H1 (cell line): ENCODE data around the gene NMNAT3. TPM values are rescaled to one million over a fixed set of nuclear protein-coding genes. Genes with fewer than 3 reads are reported as not detected.

Source experiments
- CTCF ChIA-PET: fragments of 300-600 bp; sonication (Branson Sonifier 250); formaldehyde crosslinking; loops from one replicate; lab custom pipeline; 2021; ENCODE audit not compliant: partially characterized antibody; lab: Charles Lee
- POLR2A ChIA-PET: fragments of 300-600 bp; sonication (Branson Sonifier 250); formaldehyde crosslinking; loops from one replicate; lab custom pipeline; 2021; ENCODE audit warnings: inconsistent platforms; ENCODE audit not compliant: partially characterized antibody; lab: Charles Lee
- DNase-seq, 2 experiments: peaks; one replicate each; pipeline versions ENCODE4 v3.0.0 to v3.0.0-alpha.2; 2010 to 2022; ENCODE audit warnings: low spot score in 2 of 2, low read depth in 1 of 2, mixed read lengths in 1 of 2
- FAIRE-seq: peaks from 2 replicates; lab custom pipeline; 2011; peaks lifted over from hg19 to GRCh38; lab: Jason Lieb, UNC
- H2AFZ ChIP-seq: 2 replicates; pipeline ENCODE4 v1.8.1; 2012; ENCODE audit warnings: low read length, inconsistent platforms
- H2AK5ac ChIP-seq: 2 replicates; pipeline ENCODE4 v1.6.1; 2013; ENCODE audit warnings: low read depth, low read length
- H2BK120ac ChIP-seq: replicated peaks from 2 replicates; pipeline ENCODE3; 2013; ENCODE audit warnings: low read depth, low read length, inconsistent platforms
- H2BK12ac ChIP-seq: 2 replicates; pipeline ENCODE4 v1.6.1; 2013; ENCODE audit warnings: low read depth, low read length
- H2BK15ac ChIP-seq: 2 replicates; pipeline ENCODE4 v1.6.1; 2013; ENCODE audit warnings: low read length
- H2BK20ac ChIP-seq: 2 replicates; pipeline ENCODE4 v1.6.1; 2013; ENCODE audit warnings: low read length
- H2BK5ac ChIP-seq: 2 replicates; pipeline ENCODE4 v1.6.1; 2013; ENCODE audit warnings: low read depth, low read length
- H3K14ac ChIP-seq: 2 replicates; pipeline ENCODE4 v1.6.1; 2013; ENCODE audit warnings: inconsistent platforms; ENCODE audit not compliant: insufficient read length
- H3K18ac ChIP-seq: 2 replicates; pipeline ENCODE4 v1.6.1; 2013; ENCODE audit warnings: low read length; ENCODE audit errors: extremely low read depth
- H3K23ac ChIP-seq: 2 replicates; pipeline ENCODE4 v1.6.1; 2013; ENCODE audit warnings: inconsistent platforms; ENCODE audit not compliant: insufficient read length
- H3K23me2 ChIP-seq: 2 replicates; pipeline ENCODE4 v1.6.1; 2013; ENCODE audit warnings: low read depth, low read length
- H3K27ac ChIP-seq: 2 replicates; pipeline ENCODE4 v1.6.1; 2011; ENCODE audit warnings: low read depth, low read length, inconsistent platforms
- H3K27me3 ChIP-seq, 4 experiments: replicated peaks in 1 of 4; 1 replicate in 1 of 4; 2 replicates in 3 of 4; pipeline versions ENCODE4 v1.6.1 to v1.8.1; 2011 to 2013; ENCODE audit warnings: low read length in 3 of 4, mild to moderate bottlenecking in 3 of 4, inconsistent platforms in 2 of 4, mixed read lengths in 2 of 4, moderate library complexity in 1 of 4; ENCODE audit not compliant: control insufficient read depth in 3 of 4, insufficient read depth in 3 of 4; ENCODE audit errors: extremely low read depth in 1 of 4
- H3K36me3 ChIP-seq, 4 experiments: 2 replicates each; pipeline versions ENCODE4 v1.6.1 to v1.8.1; 2011 to 2013; ENCODE audit warnings: mild to moderate bottlenecking in 4 of 4, low read length in 3 of 4, moderate library complexity in 2 of 4, control low read depth in 1 of 4, inconsistent platforms in 1 of 4; ENCODE audit not compliant: insufficient read depth in 4 of 4, control insufficient read depth in 2 of 4
- H3K4ac ChIP-seq: replicated peaks from 2 replicates; pipeline ENCODE3; 2013; ENCODE audit warnings: low read length, low read depth, mixed read lengths, inconsistent platforms; ENCODE audit not compliant: insufficient read length
- H3K4me1 ChIP-seq, 4 experiments: replicated peaks in 1 of 4; 1 replicate in 1 of 4; 2 replicates in 3 of 4; pipeline versions ENCODE4 v1.6.1 to v1.8.1; 2011 to 2013; ENCODE audit warnings: low read length in 3 of 4, inconsistent platforms in 2 of 4, mixed read lengths in 1 of 4; ENCODE audit not compliant: insufficient read depth in 4 of 4, control insufficient read depth in 3 of 4
- H3K4me2 ChIP-seq, 2 experiments: 2 replicates each; pipeline versions ENCODE4 v1.6.1 to v1.8.1; 2011 to 2013; ENCODE audit warnings: low read depth in 2 of 2, low read length in 2 of 2, control low read depth in 1 of 2, inconsistent platforms in 1 of 2, mild to moderate bottlenecking in 1 of 2; ENCODE audit not compliant: insufficient read depth in 1 of 2
- H3K4me3 ChIP-seq, 4 experiments: fragments of 200-600, 300-600 bp in 1 of 4; sonication (generic), shearing (Covaris generic), sonication (Bioruptor Twin) in 1 of 4; 2 replicates each; pipeline versions ENCODE4 v1.5.1 to v1.8.1; 2011 to 2016; ENCODE audit warnings: low read length in 4 of 4, low read depth in 3 of 4, control low read depth in 2 of 4, inconsistent platforms in 2 of 4, mild to moderate bottlenecking in 2 of 4, mixed read lengths in 1 of 4, moderate library complexity in 1 of 4; ENCODE audit not compliant: insufficient read depth in 2 of 4; ENCODE audit errors: extremely low read depth in 1 of 4
- H3K56ac ChIP-seq: replicated peaks from 2 replicates; pipeline ENCODE3; 2013; ENCODE audit warnings: low read depth, mild to moderate bottlenecking, mixed read lengths, low read length, inconsistent platforms; ENCODE audit not compliant: insufficient read length
- H3K79me1 ChIP-seq: 2 replicates; pipeline ENCODE4 v1.6.1; 2013; ENCODE audit warnings: low read depth, low read length, control low read depth
- H3K79me2 ChIP-seq, 2 experiments: 2 replicates each; pipeline versions ENCODE4 v1.6.1 to v1.8.1; 2012 to 2013; ENCODE audit warnings: low read length in 2 of 2, mild to moderate bottlenecking in 2 of 2, inconsistent platforms in 1 of 2; ENCODE audit not compliant: insufficient read depth in 2 of 2, control insufficient read depth in 1 of 2
- H3K9ac ChIP-seq, 4 experiments: replicated peaks in 1 of 4; 1 replicate in 1 of 4; 2 replicates in 3 of 4; pipeline versions ENCODE4 v1.6.1 to v1.8.1; 2011 to 2013; ENCODE audit warnings: low read depth in 3 of 4, low read length in 3 of 4, control low read depth in 2 of 4, mild to moderate bottlenecking in 2 of 4, moderate library complexity in 2 of 4, inconsistent platforms in 1 of 4; ENCODE audit errors: extremely low read depth in 1 of 4
- H3K9me3 ChIP-seq, 2 experiments: 2 replicates each; pipeline versions ENCODE4 v1.6.1 to v1.8.1; 2012 to 2013; ENCODE audit warnings: mild to moderate bottlenecking in 2 of 2, moderate library complexity in 2 of 2, control low read depth in 1 of 2, inconsistent platforms in 1 of 2, low read depth in 1 of 2, low read length in 1 of 2, mixed read lengths in 1 of 2; ENCODE audit not compliant: insufficient read depth in 2 of 2
- H4K20me1 ChIP-seq, 2 experiments: replicated peaks in 1 of 2; 2 replicates each; pipeline versions ENCODE3 to v1.8.1; 2011 to 2013; ENCODE audit warnings: inconsistent platforms in 2 of 2, low read length in 2 of 2, mild to moderate bottlenecking in 1 of 2; ENCODE audit not compliant: insufficient read depth in 2 of 2, control insufficient read depth in 1 of 2
- H4K5ac ChIP-seq: 2 replicates; pipeline ENCODE4 v1.6.1; 2013; ENCODE audit warnings: low read length, low read depth, mixed read lengths, inconsistent platforms; ENCODE audit not compliant: insufficient read length
- H4K8ac ChIP-seq: 2 replicates; pipeline ENCODE4 v1.8.0; 2013; ENCODE audit warnings: mild to moderate bottlenecking, moderate library complexity, low read length, inconsistent platforms; ENCODE audit not compliant: insufficient read depth; ENCODE audit errors: extremely low read depth
- H4K91ac ChIP-seq: replicated peaks from 2 replicates; pipeline ENCODE3; 2013; ENCODE audit warnings: low read length, mixed read lengths, inconsistent platforms; ENCODE audit not compliant: insufficient read length
- BRCA1 ChIP-seq: IDR thresholded peaks from 2 replicates; pipeline ENCODE4 v1.6.1; 2012; ENCODE audit warnings: low read depth, low read length, improper control_type of control experiment
- HDAC2 ChIP-seq, 2 experiments: fragments of 300-600 bp in 1 of 2; sonication (generic) in 1 of 2; IDR thresholded peaks; 2 replicates each; pipeline ENCODE4 v1.6.1; 2011 to 2012; ENCODE audit warnings: low read depth in 2 of 2, low read length in 2 of 2, mild to moderate bottlenecking in 2 of 2, moderate library complexity in 2 of 2, borderline replicate concordance in 1 of 2, inconsistent platforms in 1 of 2
- KDM1A ChIP-seq: fragments of 200-600, 300-600 bp; sonication (generic); IDR thresholded peaks from 2 replicates; pipeline ENCODE4 v1.7.1; 2016; ENCODE audit warnings: mild to moderate bottlenecking, low read length, borderline replicate concordance
- MAX ChIP-seq: IDR thresholded peaks from 2 replicates; pipeline ENCODE4 v1.6.1; 2012; ENCODE audit warnings: inconsistent platforms
- RBBP5 ChIP-seq: IDR thresholded peaks from 2 replicates; pipeline ENCODE4 v1.7.1; 2012; ENCODE audit warnings: low read depth, mild to moderate bottlenecking, inconsistent platforms, low read length, moderate library complexity, borderline replicate concordance
- SP4 ChIP-seq: IDR thresholded peaks from 2 replicates; pipeline ENCODE4 v1.6.1; 2012; ENCODE audit warnings: low read length, inconsistent platforms
- SUZ12 ChIP-seq: fragments of 200-600 bp; sonication (generic); IDR thresholded peaks from 2 replicates; pipeline ENCODE4 v1.6.1; 2012; ENCODE audit warnings: mild to moderate bottlenecking, inconsistent platforms, low read length, moderate library complexity, mixed read lengths
- WGBS, 2 experiments: shearing (Covaris generic) in 1 of 2; methylation state at CpG; one replicate each; pipeline versions ENCODE4 v1.1.6 to v1.1.7; 2013 to 2015; ENCODE audit warnings: low lambda C conversion rate in 2 of 2, mixed read lengths in 2 of 2, inconsistent platforms in 1 of 2, low coverage in 1 of 2, missing lambda C conversion rate in 1 of 2; ENCODE audit not compliant: insufficient replicate concordance in 2 of 2, insufficient coverage in 1 of 2, insufficient read length in 1 of 2; ENCODE audit errors: extremely low coverage in 1 of 2, missing lambda C conversion rate in 1 of 2; 5-methylcytosine and 5-hydroxymethylcytosine counted together
- long read RNA-seq, 2 experiments: library from RNA in 1 of 2; library from capped mRNA in 1 of 2; stranded (forward); transcript quantifications; one replicate each; pipeline ENCODE4 v2.0.0, GENCODE V29; 2021; ENCODE audit warnings: inconsistent platforms in 1 of 2
- polyA minus RNA-seq, 3 experiments: library from RNA; depleted of rRNA, polyadenylated mRNA; stranded (reverse); fragments of >200 nt; gene quantifications; 1 replicate in 2 of 3; 2 replicates in 1 of 3; pipeline ENCODE4 v1.2.3, GENCODE V29; 2011
- polyA plus RNA-seq, 7 experiments: library from polyadenylated mRNA; depleted of rRNA in 3 of 7; stranded (reverse) in 5 of 7; unstranded in 2 of 7; fragments of >200 nt in 5 of 7; fragments of 200-250 nt in 2 of 7; gene quantifications; 1 replicate in 5 of 7; 2 replicates in 1 of 7; 4 replicates in 1 of 7; pipeline versions ENCODE4 v1.2.1 to v1.2.3, GENCODE V29; 2011 to 2013; ENCODE audit warnings: missing spikeins in 2 of 7, mixed read lengths in 2 of 7
- total RNA-seq: library from RNA; stranded (reverse); fragmentation: NEBNext Ultra II Directional; extraction: Animal tissue kit (Norgen Biotek cat#: 25700); gene quantifications from 2 replicates; pipeline ENCODE4 v1.2.1, GENCODE V29; 2021

The NMNAT3 gene
- 3.5 and 4.3 TPM in 2 replicates for total RNA-seq
- 4.2 and 6.3 TPM in 2 replicates for polyA plus RNA-seq (2011; rRNA removed)
- 3.5 TPM for polyA plus RNA-seq (2011; cell fraction: cytosol; rRNA removed)
- polyA plus RNA-seq (2011; cell fraction: nucleus; rRNA removed): 5.4 TPM
- polyA plus RNA-seq (2012, experiment 1 of 2): 2.6 to 3.5 TPM (median 3.2 TPM) in 4 replicates
- polyA plus RNA-seq (2012, experiment 2 of 2): 2.1 TPM
- 4.0 TPM for polyA plus RNA-seq (2013, experiment 1 of 2)
- polyA plus RNA-seq (2013, experiment 2 of 2): 5.1 TPM
- polyA minus RNA-seq (2011; rRNA and poly(A)+ RNA removed): 5.7 and 7.0 TPM in 2 replicates
- 5.4 TPM for polyA minus RNA-seq (2011; cell fraction: cytosol; rRNA and poly(A)+ RNA removed)
- polyA minus RNA-seq (2011; cell fraction: nucleus; rRNA and poly(A)+ RNA removed): 10.2 TPM
- long read RNA-seq, experiment 1, partial matches to known transcripts: 0 of 2 reads
- long read RNA-seq, experiment 1, other reads (novel, unspliced or antisense): 0 of 2 reads
- long read RNA-seq, experiment 2, partial matches to known transcripts: 0 of 4 reads
- long read RNA-seq, experiment 2, other reads (novel, unspliced or antisense): 3 of 4 reads

DNA sequence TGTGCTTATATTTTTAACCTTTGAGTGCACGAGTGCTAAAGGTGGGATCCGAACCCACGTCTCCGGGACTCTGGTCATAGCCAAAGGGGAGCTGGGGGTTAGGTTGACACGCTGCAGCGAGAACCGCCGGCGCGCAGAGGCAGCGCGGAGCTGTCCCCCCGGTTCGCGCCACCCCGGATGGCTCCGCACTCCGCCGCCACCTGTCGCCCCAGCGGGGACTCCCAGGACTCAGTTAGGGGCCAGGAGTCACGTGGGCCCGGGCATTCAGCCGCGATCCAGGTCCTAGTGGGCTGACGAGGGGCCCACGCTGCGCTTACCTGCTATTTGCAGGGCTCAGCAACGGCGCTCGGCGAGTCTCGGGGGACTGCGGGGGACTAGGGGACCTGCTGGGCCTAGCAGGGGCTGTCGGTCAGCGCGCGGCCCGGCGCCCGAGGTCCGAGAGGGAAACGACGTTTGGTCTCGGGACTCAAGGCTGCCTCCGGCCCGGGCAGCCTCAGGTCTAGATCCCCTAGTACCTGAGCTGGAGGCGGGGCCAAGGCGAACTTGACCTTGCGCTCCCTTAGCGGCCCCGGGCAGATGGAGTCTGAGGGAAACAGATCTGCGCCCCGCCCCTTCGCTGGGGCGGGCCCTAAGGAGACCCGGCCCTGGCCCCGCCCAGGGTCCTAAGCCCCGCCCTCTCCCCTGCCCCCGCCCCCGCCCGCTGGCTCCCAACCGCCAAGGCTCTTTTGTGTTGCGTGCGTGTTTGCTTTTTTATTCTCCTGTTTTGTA is at the start of gene NMNAT3:
Gene NMNAT3, minus strand, starts transcription at position 585 of the 768 bp plus-strand sequence. CDS start 50,248 bp downstream, outside the sequence.
- Histone ChIP-seq H3K4ac (no peak within 1 kb of the TSS), H3K56ac (no peak within 1 kb of the TSS), H3K27me3 (peaks cover 9 to 32% (median 21%) of the 10 kb centered on the region in 4 experiments), H3K18ac (0 out of 2 replicates have a peak within 1 kb of the TSS, but pooled peaks have one; percentile 13), H3K9me3 (no peaks in the 10 kb centered on the region), H3K36me3 (no peaks in the 10 kb centered on the region), H2BK15ac (peak within 1 kb of the TSS; percentile 75; the same call in 1 of the 2 replicates), H3K23ac (no peak within 1 kb of the TSS), H4K8ac (peak within 1 kb of the TSS; percentile 84), H3K27ac (no peak within 1 kb of the TSS), H4K5ac (no peak within 1 kb of the TSS), H3K79me2 (no peaks in the 10 kb centered on the region), H3K4me2 (peak within 1 kb of the TSS; percentile 86 to 92), H3K14ac (no peak within 1 kb of the TSS), H2BK120ac (no peak within 1 kb of the TSS), H3K4me3 (peak within 1 kb of the TSS; percentile 36 to 75 (median 56)), H4K91ac (no peak within 1 kb of the TSS), H2BK12ac (no peak within 1 kb of the TSS), H2BK5ac (no peak within 1 kb of the TSS; the same call in 1 of the 2 replicates), H4K20me1 (no peaks in the 10 kb centered on the region), H2AFZ (no peak within 1 kb of the TSS; the same call in 1 of the 2 replicates), H2AK5ac (no peak within 1 kb of the TSS), H3K4me1 (peaks cover 0 to 15% (median 12%) of the 10 kb centered on the region in 4 experiments; a peak in 3 of 7 replicates), H3K9ac (no peak within 1 kb of the TSS; a peak in 1 of 7 replicates), H3K79me1 (no peaks in the 10 kb centered on the region), H2BK20ac (no peak within 1 kb of the TSS; the same call in 1 of the 2 replicates), H3K23me2 (peaks cover 7% of the 10 kb centered on the region)
- FAIRE-seq (no peak), DNase-seq (peak; percentile 83 to 91)
- CTCF ChIA-PET: interaction anchor here (1.1 to 2.5 kb wide), 3 partner anchors 22 to 259 kb away, joined by 3 to 6 read pairs (median 4); no protein-coding TSS in a partner anchor
- 7% methylated on average over 31 of the region's 65 CpGs; no CpG with 5 or more reads in 1 of the 2 experiments for WGBS, 2 experiments
- POLR2A ChIA-PET: interaction anchor here (0.6 to 0.8 kb wide), 3 partner anchors 37 to 431 kb away, joined by 3 to 4 read pairs (median 4); no protein-coding TSS in a partner anchor
- TF ChIP-seq SP4 (0 out of 2 replicates have a peak, but pooled peaks have one; percentile 50), HDAC2 (IDR thresholded peaks at IDR 0.05; ENCODE audit: borderline replicate concordance in 1 of 2, low read depth in 2 of 2, low read length in 2 of 2) (0 out of 4 replicates have a peak, but pooled peaks of 1 of the 2 experiments have one; percentile 32), KDM1A (0 out of 2 replicates have a peak, but pooled peaks have one; percentile 23), RBBP5 (0 out of 2 replicates have a peak, but pooled peaks have one; percentile 41), MAX (peak; percentile 7; the same call in 1 of the 2 replicates), SUZ12 (no peak), BRCA1 (no peak)
